ENCODE data around the gene TMEM60.

GRCh38 chr7:77812290-77812685, 14.1 kb upstream of the TMEM60 start:
- TF ChIP-seq POLR2A (IDR thresholded peaks at IDR 0.05) (no peak), CTCF (IDR thresholded peaks at IDR 0.05) (no peak)
